Testis (tissue), 3 donors: ENCODE measurements around the gene RNASEH2A. TPM values are rescaled to one million over a fixed set of nuclear protein-coding genes. Genes with fewer than 3 reads are reported as not detected.
"Not testable (repeated sequence)": the region's sequence is repeated elsewhere in the genome, so short reads cannot be mapped to it uniquely, and the experiment has no call there.

Source experiments
- DNase-seq: peaks from one replicate; pipeline ENCODE4 v3.0.0-alpha.2; 2019
- H3K27ac ChIP-seq, 2 donors: fragments of 200-600 bp; sonication (generic); one replicate each; pipeline ENCODE4 v1.5.1; 2019
- H3K27me3 ChIP-seq: fragments of 200-600 bp; sonication (generic); one replicate; pipeline ENCODE4 v1.5.1; 2019
- H3K36me3 ChIP-seq: fragments of 200-600 bp; sonication (generic); one replicate; pipeline ENCODE4 v1.5.1; 2017; ENCODE audit warnings: low read depth; ENCODE audit errors: missing control alignments
- H3K4me1 ChIP-seq: fragments of 200-600 bp; sonication (generic); one replicate; pipeline ENCODE4 v1.5.1; 2019
- H3K4me3 ChIP-seq, 2 donors: fragments of 200-600 bp; sonication (generic); one replicate each; pipeline ENCODE4 v1.5.1; 2017 to 2019
- H3K9me3 ChIP-seq: fragments of 200-600 bp; sonication (generic); one replicate; pipeline ENCODE4 v1.5.1; 2017
- POLR2A ChIP-seq: fragments of 450-650 bp; IDR thresholded peaks from one replicate; pipeline ENCODE4 v1.6.1; 2017; ENCODE audit warnings: antibody characterized with exemption, mild to moderate bottlenecking, moderate library complexity
- WGBS, 2 donors: methylation state at CpG; one replicate each; pipeline ENCODE4 v1.1.5; 2018; 5-methylcytosine and 5-hydroxymethylcytosine counted together
- intact Hi-C: fragments of 100-400 bp; cut with DNase I; formaldehyde crosslinking; loops from one replicate; pipeline ENCODE4 v1.15.1; 2023; ENCODE audit warnings: low total_unique reads
- polyA plus RNA-seq: library from polyadenylated mRNA; stranded (reverse); fragments of 350-450 nt; fragmentation: Illumina TruSeq; extraction: RNeasy Lipid Tissue Mini Kit (QIAGEN cat#74804); gene quantifications from one replicate; pipeline ENCODE4 v1.2.3, GENCODE V29; 2014; ENCODE audit warnings: low read depth, low replicate concordance; ENCODE audit not compliant: insufficient read depth
- total RNA-seq, 2 donors: library from RNA; depleted of rRNA; stranded (reverse); fragments of >200 nt; gene quantifications; one replicate each; pipeline ENCODE4 v1.2.3, GENCODE V29; 2016
- TF ChIP-seq, protein P1 (sequence below), 3 experiments: fragments of 450-650 bp in 2 of 3; fragments of 200-600 bp in 1 of 3; sonication (generic) in 1 of 3; IDR thresholded peaks; one replicate each; pipeline ENCODE4 v1.5.1; 2016 to 2019; ENCODE audit warnings: antibody characterized with exemption in 3 of 3, mild to moderate bottlenecking in 2 of 3, moderate library complexity in 1 of 3

Gene RNASEH2A
- total and polyA plus RNA-seq, 3 donors from 2014 or later: 14.1 to 18.6 (median 15.7) TPM

DNA sequence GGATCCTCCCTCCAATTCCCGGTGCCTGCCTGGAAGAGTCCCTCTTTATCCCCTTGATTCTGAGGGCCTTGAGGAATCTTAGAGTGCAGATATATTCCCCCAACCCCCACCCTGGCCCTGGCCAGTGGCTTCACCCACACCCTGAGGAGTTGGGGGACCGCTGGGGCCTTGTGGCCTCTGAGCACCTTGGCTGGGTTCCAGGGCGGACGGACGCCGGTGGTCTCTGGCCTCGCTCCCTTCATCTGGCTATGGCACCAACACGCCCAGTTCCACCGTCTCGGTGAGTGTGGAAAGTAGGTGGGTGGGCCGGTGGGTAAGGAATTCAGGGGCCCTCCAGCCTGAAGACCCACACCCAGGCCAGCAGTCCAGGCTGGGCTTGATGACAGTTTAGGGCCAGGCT is 36.9 kb downstream of the RNASEH2A start:
- TF ChIP-seq, protein P1, sequence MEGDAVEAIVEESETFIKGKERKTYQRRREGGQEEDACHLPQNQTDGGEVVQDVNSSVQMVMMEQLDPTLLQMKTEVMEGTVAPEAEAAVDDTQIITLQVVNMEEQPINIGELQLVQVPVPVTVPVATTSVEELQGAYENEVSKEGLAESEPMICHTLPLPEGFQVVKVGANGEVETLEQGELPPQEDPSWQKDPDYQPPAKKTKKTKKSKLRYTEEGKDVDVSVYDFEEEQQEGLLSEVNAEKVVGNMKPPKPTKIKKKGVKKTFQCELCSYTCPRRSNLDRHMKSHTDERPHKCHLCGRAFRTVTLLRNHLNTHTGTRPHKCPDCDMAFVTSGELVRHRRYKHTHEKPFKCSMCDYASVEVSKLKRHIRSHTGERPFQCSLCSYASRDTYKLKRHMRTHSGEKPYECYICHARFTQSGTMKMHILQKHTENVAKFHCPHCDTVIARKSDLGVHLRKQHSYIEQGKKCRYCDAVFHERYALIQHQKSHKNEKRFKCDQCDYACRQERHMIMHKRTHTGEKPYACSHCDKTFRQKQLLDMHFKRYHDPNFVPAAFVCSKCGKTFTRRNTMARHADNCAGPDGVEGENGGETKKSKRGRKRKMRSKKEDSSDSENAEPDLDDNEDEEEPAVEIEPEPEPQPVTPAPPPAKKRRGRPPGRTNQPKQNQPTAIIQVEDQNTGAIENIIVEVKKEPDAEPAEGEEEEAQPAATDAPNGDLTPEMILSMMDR (IDR thresholded peaks at IDR 0.05): no peak
- no peak for TF ChIP-seq POLR2A
- intact Hi-C loops: loop anchor here (10.0 kb wide), 1 partner anchor 69 kb away; the partner anchor contains the start of gene HOOK2
- no peaks in the 10 kb centered on the region for H3K27me3 ChIP-seq

GRCh38 chr19:12843999-12844732 is 37.8 kb downstream of the RNASEH2A start:
- intact Hi-C loops: loop anchor here (10.0 kb wide), 1 partner anchor 69 kb away; the partner anchor contains the start of gene HOOK2
- no peak for DNase-seq
- Histone ChIP-seq H3K36me3 (no peaks in the 10 kb centered on the region), H3K27ac (no peak overlapping the region), H3K4me1 (peaks cover 8% of the 10 kb centered on the region), H3K27me3 (no peaks in the 10 kb centered on the region), H3K4me3 (no peak overlapping the region), H3K9me3 (no peaks in the 10 kb centered on the region)
- no peak for TF ChIP-seq POLR2A
- TF ChIP-seq, protein P1 (IDR thresholded peaks at IDR 0.05): no peak
- 83 to 92% methylated on average over 3 of the region's 3 CpGs for WGBS, 2 donors

More for the DNA sequence above, 36.9 kb downstream of the RNASEH2A start:
- 82 to 89% methylated on average over 8 to 11 of the region's 11 CpGs for WGBS, 2 donors
- Histone ChIP-seq H3K4me1 (peaks cover 8% of the 10 kb centered on the region), H3K36me3 (no peaks in the 10 kb centered on the region), H3K27ac (no peak overlapping the region), H3K4me3 (no peak overlapping the region), H3K9me3 (no peaks in the 10 kb centered on the region)
- DNase-seq: no peak

- H3K4me1 ChIP-seq, H3K36me3 ChIP-seq, H3K9me3 ChIP-seq, H3K27me3 ChIP-seq, DNase-seq, H3K27ac ChIP-seq, H3K4me3 ChIP-seq: not testable (repeated sequence)
- intact Hi-C loops: loop anchor here (10.0 kb wide), 1 partner anchor 72 kb away; the partner anchor contains the start of gene HOOK2
- WGBS, 2 donors: 79 to 92% methylated on average over 7 of the region's 7 CpGs
Measured at GRCh38 chr19:12846613-12847012, 40.2 kb downstream of the RNASEH2A start.

DNA sequence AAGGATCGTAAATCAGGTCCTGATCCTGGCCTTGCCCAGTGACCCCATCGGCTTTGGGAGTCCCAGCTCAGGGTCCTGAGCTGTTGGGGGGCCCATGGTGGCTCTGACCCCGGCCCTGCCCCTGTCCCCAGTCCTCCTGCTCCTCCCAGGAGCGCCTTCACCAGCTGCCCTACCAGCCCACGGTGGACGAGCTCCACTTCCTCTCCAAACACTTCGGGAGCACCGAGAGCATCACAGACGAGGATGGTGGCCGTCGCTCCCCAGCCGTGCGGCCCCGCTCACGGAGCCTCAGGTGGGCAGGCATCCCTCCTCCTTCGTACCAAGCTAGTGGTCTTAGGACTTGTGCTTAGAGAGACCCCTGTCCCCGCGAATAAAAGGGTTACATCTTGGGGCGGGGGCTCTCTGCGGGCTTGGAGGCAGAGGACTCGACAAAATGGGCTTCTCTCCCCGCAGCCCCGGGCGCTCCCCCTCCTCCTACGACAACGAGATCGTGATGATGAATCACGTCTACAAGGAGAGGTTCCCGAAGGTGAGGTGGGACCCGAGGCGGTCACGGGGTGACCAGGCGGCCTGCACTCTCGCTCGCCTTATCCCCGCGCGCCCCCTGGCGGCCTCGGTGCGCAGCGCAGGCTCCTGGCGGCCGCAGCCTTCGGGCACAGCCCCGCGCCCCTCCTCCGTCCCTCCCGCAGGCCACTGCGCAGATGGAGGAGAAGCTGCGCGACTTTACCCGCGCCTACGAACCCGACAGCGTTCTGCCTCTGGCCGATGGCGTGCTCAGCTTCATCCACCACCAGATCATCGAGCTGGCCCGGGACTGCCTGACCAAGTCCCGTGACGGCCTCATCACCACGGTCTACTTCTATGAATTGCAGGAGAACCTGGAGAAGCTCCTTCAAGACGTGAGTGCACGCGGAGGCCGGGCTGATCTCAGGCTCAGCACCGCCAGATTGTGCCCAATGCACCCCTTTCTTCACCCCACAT is 41.1 kb downstream of the RNASEH2A start:
- no peak overlapping the region for H3K27ac ChIP-seq
- no peaks in the 10 kb centered on the region for H3K27me3 ChIP-seq
- WGBS, 2 donors: 10 to 23% methylated on average over 7 to 63 of the region's 69 CpGs
- peak; percentile 90 for DNase-seq
- H3K36me3 ChIP-seq: no peaks in the 10 kb centered on the region
- H3K4me3 ChIP-seq: peak overlapping the region in 1 of 2 donors; percentile 18
- no peak for TF ChIP-seq POLR2A
- TF ChIP-seq, protein P1 (IDR thresholded peaks at IDR 0.05): peak; percentile 97 to 98 (median 97)
- intact Hi-C loops: loop anchor here (10.0 kb wide), 1 partner anchor 73 kb away; the partner anchor contains the start of gene HOOK2
- no peaks in the 10 kb centered on the region for H3K9me3 ChIP-seq
- peaks cover 8% of the 10 kb centered on the region for H3K4me1 ChIP-seq

GRCh38 chr19:12856653-12857052 is 50.3 kb downstream of the RNASEH2A start:
- no peak overlapping the region for H3K4me3 ChIP-seq
- DNase-seq: no peak
- no peaks in the 10 kb centered on the region for H3K36me3 ChIP-seq
- no peak for TF ChIP-seq POLR2A
- TF ChIP-seq, protein P1 (IDR thresholded peaks at IDR 0.05): no peak
- H3K4me1 ChIP-seq: no peaks in the 10 kb centered on the region
- intact Hi-C loops: no loop called here
- H3K9me3 ChIP-seq: no peaks in the 10 kb centered on the region
- H3K27ac ChIP-seq: no peak overlapping the region
- no peaks in the 10 kb centered on the region for H3K27me3 ChIP-seq
- WGBS, 2 donors: 82 to 83% methylated on average over 1 of the region's 1 CpG
